ENCODE measurements around the gene DNMBP.

DNA sequence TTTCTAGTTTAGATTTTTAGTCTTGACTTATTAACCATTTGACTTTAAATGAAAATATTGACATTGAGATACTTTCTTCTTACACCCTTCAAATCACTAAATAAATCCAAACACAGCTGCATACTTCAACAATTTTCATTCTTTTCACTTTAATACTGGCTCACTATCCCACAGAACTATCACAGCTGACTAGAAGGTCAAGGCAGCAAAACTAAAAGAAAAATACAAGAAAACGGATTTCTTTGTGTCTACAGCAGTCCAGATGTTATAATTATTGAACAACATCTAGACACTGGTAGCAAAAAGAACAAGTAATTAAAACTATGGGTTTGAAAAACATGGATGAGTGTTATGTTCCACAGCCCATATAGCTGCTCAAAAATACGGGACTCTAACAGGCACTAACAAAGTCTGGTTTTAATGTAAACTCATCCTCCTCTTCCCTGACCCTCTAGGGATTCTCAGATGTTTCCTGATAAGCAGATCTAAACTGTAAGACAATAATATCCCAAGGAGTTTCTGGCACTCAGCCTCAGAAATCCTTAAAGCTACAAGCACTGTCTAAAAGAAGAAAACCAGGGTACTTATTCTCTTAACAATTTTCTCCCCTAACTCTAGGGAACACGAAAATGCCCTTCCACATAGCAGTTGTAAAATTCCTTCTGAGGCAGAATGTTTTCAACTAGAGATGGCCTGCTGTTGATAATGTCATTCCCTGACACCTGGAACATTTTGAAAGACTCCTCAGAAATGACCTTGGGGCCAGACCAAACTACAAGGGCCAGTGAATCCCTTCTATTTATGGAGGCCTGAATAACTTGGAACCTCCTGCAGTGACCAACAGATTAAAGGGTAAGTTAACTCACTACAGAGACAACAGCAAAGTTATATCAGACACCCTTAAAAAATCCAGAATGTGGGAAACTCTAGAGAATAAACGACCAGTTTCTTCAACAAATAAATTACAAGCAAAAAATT is 12.8 kb downstream of the DNMBP start:
- TF ChIP-seq, protein P1, sequence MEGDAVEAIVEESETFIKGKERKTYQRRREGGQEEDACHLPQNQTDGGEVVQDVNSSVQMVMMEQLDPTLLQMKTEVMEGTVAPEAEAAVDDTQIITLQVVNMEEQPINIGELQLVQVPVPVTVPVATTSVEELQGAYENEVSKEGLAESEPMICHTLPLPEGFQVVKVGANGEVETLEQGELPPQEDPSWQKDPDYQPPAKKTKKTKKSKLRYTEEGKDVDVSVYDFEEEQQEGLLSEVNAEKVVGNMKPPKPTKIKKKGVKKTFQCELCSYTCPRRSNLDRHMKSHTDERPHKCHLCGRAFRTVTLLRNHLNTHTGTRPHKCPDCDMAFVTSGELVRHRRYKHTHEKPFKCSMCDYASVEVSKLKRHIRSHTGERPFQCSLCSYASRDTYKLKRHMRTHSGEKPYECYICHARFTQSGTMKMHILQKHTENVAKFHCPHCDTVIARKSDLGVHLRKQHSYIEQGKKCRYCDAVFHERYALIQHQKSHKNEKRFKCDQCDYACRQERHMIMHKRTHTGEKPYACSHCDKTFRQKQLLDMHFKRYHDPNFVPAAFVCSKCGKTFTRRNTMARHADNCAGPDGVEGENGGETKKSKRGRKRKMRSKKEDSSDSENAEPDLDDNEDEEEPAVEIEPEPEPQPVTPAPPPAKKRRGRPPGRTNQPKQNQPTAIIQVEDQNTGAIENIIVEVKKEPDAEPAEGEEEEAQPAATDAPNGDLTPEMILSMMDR (IDR thresholded peaks at IDR 0.05), result no peak
- TF ChIP-seq POLR2A (IDR thresholded peaks at IDR 0.05), result no peak

All from thyroid gland (tissue), 4 donors.